Aorta (tissue), 5 donors: ENCODE results near the gene ZNRF3. TPM values are rescaled to one million over a fixed set of nuclear protein-coding genes. Genes with fewer than 3 reads are reported as not detected.
A peak's percentile ranks its signal among the peaks of the same experiment; 100 is the strongest.

Experiments used
- ATAC-seq: fragments of 200-7000 bp; cut with Tn5 transposase; one replicate; pipeline ENCODE4 v1.9.1; 2022; ENCODE audit warnings: moderate library complexity; ENCODE audit not compliant: low FRiP score
- DNase-seq, 2 donors: peaks; one replicate each; pipeline ENCODE4 v3.0.0-alpha.2; 2020
- H3K27ac ChIP-seq, 2 donors: one replicate each; pipeline ENCODE4 v1.5.1; 2013; ENCODE audit warnings: low read length in 2 of 2, mild to moderate bottlenecking in 2 of 2, moderate library complexity in 2 of 2, control low read depth in 1 of 2, inconsistent platforms in 1 of 2, low read depth in 1 of 2
- H3K27me3 ChIP-seq, 2 donors: one replicate each; pipeline ENCODE4 v1.6.1; 2013; ENCODE audit warnings: control low read depth in 1 of 2, low read length in 1 of 2, mild to moderate bottlenecking in 1 of 2, moderate library complexity in 1 of 2; ENCODE audit not compliant: insufficient read depth in 2 of 2, control insufficient read depth in 1 of 2
- H3K36me3 ChIP-seq, 2 donors: one replicate each; pipeline ENCODE4 v1.6.1; 2013; ENCODE audit warnings: control low read depth in 1 of 2, low read length in 1 of 2, mild to moderate bottlenecking in 1 of 2; ENCODE audit not compliant: insufficient read depth in 2 of 2, control insufficient read depth in 1 of 2
- H3K4me1 ChIP-seq, 2 donors: one replicate each; pipeline ENCODE4 v1.6.1; 2013; ENCODE audit warnings: low read length in 2 of 2, control low read depth in 1 of 2, mild to moderate bottlenecking in 1 of 2, moderate library complexity in 1 of 2; ENCODE audit not compliant: insufficient read depth in 2 of 2, control insufficient read depth in 1 of 2
- H3K4me3 ChIP-seq, 2 donors: one replicate each; pipeline ENCODE4 v1.5.1; 2013; ENCODE audit warnings: low read length in 2 of 2, control low read depth in 1 of 2, mild to moderate bottlenecking in 1 of 2
- H3K9me3 ChIP-seq: one replicate; pipeline ENCODE4 v1.6.1; 2013; ENCODE audit warnings: mild to moderate bottlenecking, low read length; ENCODE audit not compliant: control insufficient read depth
- whole genome bisulfite sequencing, 2 donors: extraction: QIAGEN DNeasy Blood & Tissue Kit; methylation state at CpG; one replicate each; pipeline ENCODE4 v1.1.7; 2013; 5-methylcytosine and 5-hydroxymethylcytosine counted together
- intact Hi-C, 2 donors: fragments of 100-400 bp; cut with DNase I; formaldehyde crosslinking; loops; one replicate each; pipeline versions ENCODE4 v1.14.2 to v1.15.0; 2022
- polyA plus RNA-seq, 2 donors: library from polyadenylated mRNA; stranded (reverse); fragments of 200-250 nt; gene quantifications; one replicate each; pipeline ENCODE4 v1.2.3, GENCODE V29; 2013
- total RNA-seq, 2 donors: library from RNA; stranded (reverse); fragmentation: NEBNext Ultra II Directional; extraction: Animal tissue kit (Norgen Biotek cat#: 25700); gene quantifications; one replicate each; pipeline ENCODE4 v1.2.1, GENCODE V29; 2021
- donor health status: healthy with polysubstance abuse.
- donor health status: Bipolar disorder and iron deficiency.
- donor health status: DM: no; HTN: no; CAD: no.
- donor health status: DM: no; HTN: no; CAD: no.
- donor health status: DM: yes; HTN: yes; CAD: no.

Gene ZNRF3
- total and polyA plus RNA-seq, 4 donors, result 1.4 to 11.8 (median 5.0) TPM

DNA sequence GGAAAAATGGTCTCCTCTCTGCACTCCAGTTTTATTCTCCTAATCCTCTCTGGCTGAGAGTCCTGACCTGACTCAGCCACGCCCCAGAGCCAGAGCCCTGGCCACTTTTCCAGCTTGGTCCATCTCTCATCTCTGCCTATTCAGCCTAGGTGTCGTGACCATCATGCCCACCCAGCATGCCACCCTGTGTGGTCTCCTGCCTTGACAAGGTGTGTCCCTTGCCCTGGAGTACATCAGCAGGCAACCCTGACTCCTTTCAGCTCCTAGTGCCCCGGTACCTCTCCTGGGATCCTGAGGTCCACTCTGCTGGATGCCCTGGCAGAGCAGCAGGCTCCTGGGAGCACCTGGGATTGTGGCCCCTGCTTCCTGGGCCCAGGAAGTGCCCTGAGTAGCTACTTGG lies 52.8 kb downstream of the ZNRF3 start:
- no peak for DNase-seq
- H3K9me3 ChIP-seq, result no peaks in the 10 kb centered on the region
- intact Hi-C loops, result no loop called here
- H3K36me3 ChIP-seq, result no peaks in the 10 kb centered on the region
- H3K4me3 ChIP-seq, result no peak overlapping the region
- no peaks in the 10 kb centered on the region for H3K27me3 ChIP-seq
- H3K4me1 ChIP-seq, result peaks cover 7% of the 10 kb centered on the region in 2 donors
- no peak for ATAC-seq
- peak overlapping the region; percentile 0 to 18 for H3K27ac ChIP-seq
- 94 to 96% methylated on average over 3 of the region's 3 CpGs for WGBS, 2 donors

DNA sequence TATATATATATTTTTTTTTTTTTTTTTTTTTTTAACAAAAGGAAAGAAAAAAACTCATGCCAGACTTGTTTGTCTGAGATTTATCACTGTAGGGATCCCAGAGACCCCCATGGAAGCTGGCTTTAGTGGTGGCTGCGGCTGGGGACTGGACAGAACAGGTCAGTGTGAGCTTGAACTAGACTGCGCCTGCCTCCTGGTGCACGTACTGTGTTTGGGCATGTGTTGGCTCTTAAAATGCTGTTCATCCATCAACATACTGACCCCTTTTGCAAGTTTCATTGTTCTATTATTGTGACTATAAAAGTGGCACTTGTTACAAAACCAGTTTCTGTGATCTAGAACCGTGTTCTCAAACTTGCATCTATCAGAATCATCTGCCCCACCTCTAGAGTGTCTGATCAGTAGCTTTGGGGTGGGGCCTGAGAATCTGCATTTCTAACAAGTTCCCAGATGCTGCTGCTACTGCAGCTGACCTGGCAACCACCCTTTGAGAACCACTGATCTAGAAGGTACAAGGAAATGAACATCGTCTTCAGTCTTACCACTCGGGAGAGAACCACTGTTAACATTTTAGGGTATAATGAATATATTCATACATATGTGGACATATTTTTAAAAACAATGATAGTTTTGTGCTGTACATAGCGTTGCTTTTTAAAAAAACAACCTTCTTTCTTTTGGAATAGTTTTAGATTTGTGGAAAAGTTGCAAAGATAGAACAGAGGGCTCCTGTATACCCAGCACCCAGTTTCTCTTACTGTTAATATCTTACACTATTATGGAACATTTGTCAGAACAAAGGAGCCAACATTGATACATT lies 54.0 kb downstream of the ZNRF3 start:
- Histone ChIP-seq H3K36me3 (no peaks in the 10 kb centered on the region), H3K27ac (peak overlapping the region in 1 of 2 donors; percentile 30), H3K27me3 (no peaks in the 10 kb centered on the region), H3K9me3 (no peaks in the 10 kb centered on the region), H3K4me1 (peaks cover 7% of the 10 kb centered on the region in 2 donors), H3K4me3 (no peak overlapping the region)
- DNase-seq (no peak), ATAC-seq (no peak)
- intact Hi-C loops, result no loop called here
- 54 to 62% methylated on average over 7 of the region's 7 CpGs for WGBS, 2 donors

DNA sequence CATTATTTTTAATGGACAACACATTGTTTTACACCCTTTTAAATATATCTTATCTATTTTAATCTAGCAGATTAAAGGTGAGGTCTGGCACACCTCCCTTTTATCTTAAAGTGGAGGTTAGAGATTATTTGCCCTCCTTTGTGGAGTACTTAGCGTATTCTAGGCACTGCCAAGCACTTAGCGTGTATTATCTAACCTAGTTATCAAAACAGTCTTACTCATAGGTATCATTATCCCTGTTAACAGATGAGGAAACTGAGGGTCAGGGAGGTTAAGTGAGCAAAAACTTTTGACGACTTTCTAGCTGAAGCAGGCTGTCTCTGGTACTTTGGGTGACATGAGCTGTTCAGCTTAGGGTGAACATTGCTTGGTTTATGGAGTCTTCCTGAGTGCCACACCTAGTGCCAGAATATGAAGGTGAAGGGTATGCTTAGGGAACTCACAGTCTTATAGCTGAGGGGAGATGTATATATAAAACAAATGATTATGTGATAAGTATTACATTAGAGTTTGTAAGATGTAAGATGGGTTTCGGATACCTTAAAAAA lies 55.0 kb downstream of the ZNRF3 start:
- no peak for DNase-seq
- intact Hi-C loops, result no loop called here
- H3K4me1 ChIP-seq, result peaks cover 7% of the 10 kb centered on the region in 2 donors

DNA sequence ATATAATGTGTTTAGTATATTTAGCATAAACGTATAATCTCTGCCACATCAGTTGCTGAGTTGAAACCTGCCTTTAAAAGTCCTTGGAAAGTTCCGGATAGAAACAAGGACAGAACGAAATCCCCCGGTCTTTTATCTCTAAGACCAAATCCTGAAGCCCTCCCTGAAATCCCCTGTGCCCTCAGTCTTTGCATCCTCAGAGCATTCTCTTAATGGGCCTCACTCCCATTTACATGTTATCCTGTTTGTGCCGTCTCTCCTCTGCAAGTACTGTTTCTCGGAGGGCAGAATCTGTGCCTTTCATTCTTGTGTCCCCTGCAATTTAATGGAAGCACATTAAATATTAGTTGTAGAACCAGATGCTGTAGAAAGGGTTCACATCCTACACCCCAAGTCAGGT lies 56.0 kb downstream of the ZNRF3 start:
- Histone ChIP-seq H3K27me3 (no peaks in the 10 kb centered on the region), H3K4me1 (peaks cover 7% of the 10 kb centered on the region in 2 donors), H3K9me3 (no peaks in the 10 kb centered on the region), H3K27ac (no peak overlapping the region), H3K4me3 (no peak overlapping the region), H3K36me3 (no peaks in the 10 kb centered on the region)
- WGBS, 2 donors, result 60 to 62% methylated on average over 6 of the region's 6 CpGs
- DNase-seq (no peak), ATAC-seq (no peak)
- intact Hi-C loops, result no loop called here

More for the DNA sequence above, 55.0 kb downstream of the ZNRF3 start:
- H3K27me3 ChIP-seq, result no peaks in the 10 kb centered on the region
- no peak for ATAC-seq
- no peak overlapping the region for H3K4me3 ChIP-seq
- WGBS, 2 donors, result 84 to 88% methylated on average over 4 of the region's 4 CpGs
- no peak overlapping the region for H3K27ac ChIP-seq
- no peaks in the 10 kb centered on the region for H3K9me3 ChIP-seq
- no peaks in the 10 kb centered on the region for H3K36me3 ChIP-seq

DNA sequence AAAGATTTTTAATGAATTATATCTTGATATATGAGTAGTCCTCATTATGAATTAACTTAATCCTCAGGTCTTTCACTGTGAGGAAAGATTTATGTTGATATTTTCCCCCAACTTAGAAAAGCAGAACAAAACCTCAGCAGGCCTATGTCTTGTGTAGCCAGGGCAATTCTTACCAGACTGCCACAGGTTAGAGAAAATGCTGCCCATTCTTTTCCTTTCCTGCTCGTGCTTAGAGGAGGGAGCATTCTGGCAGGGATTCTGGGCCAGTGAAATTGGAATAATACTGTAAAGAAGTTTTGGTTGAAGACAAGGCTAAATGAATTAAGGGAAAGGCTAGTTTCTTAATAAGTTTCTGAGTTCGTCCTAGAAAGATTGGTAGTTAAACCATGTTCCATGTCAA lies 56.6 kb downstream of the ZNRF3 start:
- peaks cover 7% of the 10 kb centered on the region in 2 donors for H3K4me1 ChIP-seq
- no peaks in the 10 kb centered on the region for H3K27me3 ChIP-seq
- intact Hi-C loops, result no loop called here
- H3K4me3 ChIP-seq, result no peak overlapping the region
- H3K36me3 ChIP-seq, result no peaks in the 10 kb centered on the region
- H3K9me3 ChIP-seq, result no peaks in the 10 kb centered on the region
- WGBS, 2 donors, result 6 to 19% methylated on average over 2 of the region's 2 CpGs
- DNase-seq (no peak), ATAC-seq (no peak)
- peak overlapping the region in 1 of 2 donors; percentile 41 for H3K27ac ChIP-seq

DNA sequence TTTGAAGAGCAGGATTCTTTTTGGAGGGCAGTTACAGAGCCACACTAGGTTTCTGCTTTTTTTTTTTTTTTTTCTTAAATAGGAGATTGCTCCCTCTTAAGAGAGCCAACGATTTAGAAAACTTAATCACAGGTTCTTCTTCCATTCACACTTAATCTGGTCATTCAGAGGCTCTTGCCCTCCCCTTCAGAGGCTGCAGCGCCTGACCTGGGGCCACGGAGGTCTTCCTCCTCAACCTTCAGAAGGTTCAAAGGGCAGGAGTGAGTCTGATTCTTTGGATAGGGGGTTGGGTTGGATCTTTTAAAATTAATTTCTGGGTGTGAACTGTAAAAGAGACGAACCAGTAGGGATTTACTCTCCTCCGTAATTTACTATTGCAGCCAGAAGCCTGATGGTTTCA lies 57.1 kb downstream of the ZNRF3 start:
- intact Hi-C loops, result no loop called here
- no peaks in the 10 kb centered on the region for H3K9me3 ChIP-seq
- 62 to 64% methylated on average over 5 of the region's 5 CpGs for WGBS, 2 donors
- no peak overlapping the region for H3K4me3 ChIP-seq
- no peak for ATAC-seq
- no peak for DNase-seq
- peaks cover 7% of the 10 kb centered on the region in 2 donors for H3K4me1 ChIP-seq
- peak overlapping the region; percentile 39 to 40 for H3K27ac ChIP-seq
- no peaks in the 10 kb centered on the region for H3K27me3 ChIP-seq
- H3K36me3 ChIP-seq, result no peaks in the 10 kb centered on the region

DNA sequence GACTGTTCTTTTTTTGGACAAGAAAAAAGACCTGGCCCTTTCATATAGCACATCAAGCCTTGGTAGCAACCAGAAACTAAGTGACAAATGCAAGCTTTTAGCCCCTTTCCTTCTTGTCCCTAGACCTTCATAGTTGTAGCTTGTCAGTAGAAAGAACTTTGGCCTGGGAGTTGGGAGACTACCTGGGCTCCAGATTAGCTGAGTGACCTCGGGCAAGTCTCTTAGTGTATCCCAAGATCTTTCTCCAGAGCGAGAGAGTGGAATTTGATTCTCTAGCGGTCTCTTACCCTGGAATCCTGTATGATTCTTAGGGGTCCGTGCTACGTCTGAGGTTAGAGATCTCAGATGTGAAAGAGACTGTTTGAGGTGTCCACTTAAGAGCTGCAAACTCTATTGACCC lies 59.0 kb downstream of the ZNRF3 start:
- Histone ChIP-seq H3K4me3 (no peak overlapping the region), H3K4me1 (peaks cover 7% of the 10 kb centered on the region in 2 donors), H3K36me3 (peaks cover 0 to 2% of the 10 kb centered on the region in 2 donors), H3K27ac (no peak overlapping the region), H3K27me3 (no peaks in the 10 kb centered on the region), H3K9me3 (no peaks in the 10 kb centered on the region)
- intact Hi-C loops, result no loop called here
- no peak for DNase-seq
- ATAC-seq, result no peak
- WGBS, 2 donors, result 93 to 94% methylated on average over 5 of the region's 5 CpGs

DNA sequence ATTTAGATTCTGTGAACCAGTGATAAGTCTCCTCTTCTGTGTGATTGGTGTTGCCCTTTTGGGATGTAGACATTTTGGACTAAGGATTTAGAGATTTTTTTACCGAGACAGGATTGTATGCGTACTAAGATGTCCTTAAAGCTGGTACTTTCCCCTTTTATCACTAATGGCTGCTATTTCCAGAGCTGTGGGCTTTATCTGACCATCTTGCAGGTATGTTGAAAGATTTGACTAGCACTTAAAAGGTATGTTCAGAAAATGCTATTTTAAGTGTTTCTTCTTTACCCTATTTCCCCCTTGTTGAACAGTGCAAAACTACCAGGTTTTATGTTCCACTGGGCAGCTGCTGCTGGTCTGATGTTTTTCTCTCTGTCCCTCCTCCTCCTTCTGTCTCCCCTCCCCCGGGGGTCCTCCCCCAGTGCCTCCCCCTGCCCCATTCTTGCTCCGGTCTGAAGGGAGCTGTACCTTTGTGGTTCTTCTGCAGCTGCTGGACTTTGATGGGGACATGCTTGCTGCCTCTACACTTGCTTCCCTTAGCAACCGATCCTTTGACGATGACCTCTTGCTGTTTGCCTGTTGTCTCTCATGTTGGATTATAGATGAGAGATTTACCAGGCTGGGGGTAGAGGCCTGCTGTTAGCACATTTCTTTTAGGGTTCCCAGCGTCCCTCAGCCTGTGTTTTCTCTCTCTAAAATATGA lies 59.6 kb downstream of the ZNRF3 start:
- no peak for ATAC-seq
- intact Hi-C loops, result no loop called here
- 64 to 68% methylated on average over 7 of the region's 7 CpGs for WGBS, 2 donors

More for the DNA sequence above, 59.6 kb downstream of the ZNRF3 start:
- H3K36me3 ChIP-seq, result peaks cover 0 to 2% of the 10 kb centered on the region in 2 donors
- H3K4me3 ChIP-seq, result no peak overlapping the region
- H3K27ac ChIP-seq, result no peak overlapping the region
- no peaks in the 10 kb centered on the region for H3K27me3 ChIP-seq
- H3K4me1 ChIP-seq, result peaks cover 4% of the 10 kb centered on the region in 2 donors
- no peak for DNase-seq
- H3K9me3 ChIP-seq, result no peaks in the 10 kb centered on the region
